Neural progenitor cell (in vitro differentiated cells): ENCODE data around the gene PITPNB. TPM values are rescaled to one million over a fixed set of nuclear protein-coding genes. Genes with fewer than 3 reads are reported as not detected.

ENCODE experiments used
- DNase-seq: peaks from one replicate; pipeline ENCODE4 v3.0.0-alpha.2; 2016; ENCODE audit warnings: low spot score
- H2AFZ ChIP-seq: fragments of 200-600 bp; sonication (generic); replicated peaks from 2 replicates; pipeline ENCODE4 v1.6.1; 2016; ENCODE audit warnings: antibody characterized with exemption
- H3F3A ChIP-seq: fragments of 200-600 bp; sonication (generic); 2 replicates; pipeline ENCODE4 v1.6.1; 2016; ENCODE audit warnings: antibody characterized with exemption, low read depth
- H3K27ac ChIP-seq: fragments of 200-600 bp; sonication (generic); 2 replicates; pipeline ENCODE4 v1.5.1; 2016; ENCODE audit warnings: mild to moderate bottlenecking
- H3K27me3 ChIP-seq: fragments of 200-600 bp; sonication (generic); 2 replicates; pipeline ENCODE4 v1.6.1; 2016; ENCODE audit warnings: mild to moderate bottlenecking, moderate library complexity
- H3K36me3 ChIP-seq: fragments of 200-600 bp; sonication (generic); 2 replicates; pipeline ENCODE4 v1.5.1; 2016
- H3K4me1 ChIP-seq: fragments of 200-600 bp; sonication (generic); 2 replicates; pipeline ENCODE4 v1.6.1; 2016; ENCODE audit warnings: mixed run types
- H3K4me2 ChIP-seq: fragments of 200-600 bp; sonication (generic); 2 replicates; pipeline ENCODE4 v1.6.1; 2016
- H3K4me3 ChIP-seq: fragments of 200-600 bp; sonication (generic); 2 replicates; pipeline ENCODE4 v1.5.1; 2016
- H3K79me2 ChIP-seq: fragments of 200-600 bp; sonication (generic); 2 replicates; pipeline ENCODE4 v1.6.1; 2016; ENCODE audit warnings: low read depth
- H3K9ac ChIP-seq: fragments of 200-600 bp; sonication (generic); 2 replicates; pipeline ENCODE4 v1.6.1; 2016
- H3K9me3 ChIP-seq: fragments of 200-600 bp; sonication (generic); 2 replicates; pipeline ENCODE4 v1.5.1; 2016; ENCODE audit warnings: low read depth
- H4K20me1 ChIP-seq: fragments of 200-600 bp; sonication (generic); 2 replicates; pipeline ENCODE4 v1.6.1; 2016; ENCODE audit warnings: low read depth
- H3K27ac Mint-ChIP-seq: 3 replicates; pipeline ENCODE4 v1.8.0; 2021; ENCODE audit warnings: mixed read lengths
- H3K27me3 Mint-ChIP-seq: 2 replicates; pipeline ENCODE4 v1.8.0; 2022; ENCODE audit warnings: low read depth, mild to moderate bottlenecking, inconsistent platforms, moderate library complexity, mixed read lengths; ENCODE audit not compliant: insufficient read depth
- H3K36me3 Mint-ChIP-seq: 3 replicates; pipeline ENCODE4 v1.8.0; 2021; ENCODE audit warnings: mixed read lengths
- H3K4me1 Mint-ChIP-seq: 3 replicates; pipeline ENCODE4 v1.8.0; 2021; ENCODE audit warnings: mixed read lengths
- H3K4me3 Mint-ChIP-seq: 3 replicates; pipeline ENCODE4 v1.8.0; 2021; ENCODE audit warnings: mild to moderate bottlenecking, moderate library complexity, mixed read lengths
- H3K9me3 Mint-ChIP-seq: 3 replicates; pipeline ENCODE4 v1.8.0; 2020; ENCODE audit warnings: mixed read lengths
- EZH2 ChIP-seq: fragments of 200-600 bp; sonication (generic); IDR thresholded peaks from 2 replicates; pipeline ENCODE4 v1.6.1; 2017; ENCODE audit warnings: antibody characterized with exemption, mild to moderate bottlenecking, moderate library complexity
- EZH2phosphoT487 ChIP-seq: fragments of 200-600 bp; sonication (generic); IDR thresholded peaks from 2 replicates; pipeline ENCODE4 v1.6.1; 2017; ENCODE audit warnings: antibody characterized with exemption
- total RNA-seq: library from RNA; depleted of rRNA; stranded (reverse); fragments of >200 nt; gene quantifications from 2 replicates; pipeline ENCODE4 v1.2.3, GENCODE V29; 2015; ENCODE audit warnings: low replicate concordance
- TF ChIP-seq, protein P1 (sequence below): fragments of 200-600 bp; sonication (generic); IDR thresholded peaks from 2 replicates; pipeline ENCODE4 v1.5.1; 2017; ENCODE audit warnings: antibody characterized with exemption, mild to moderate bottlenecking

PITPNB gene
- total RNA-seq, 1 donor from 2014 or later: 32.5 TPM

DNA sequence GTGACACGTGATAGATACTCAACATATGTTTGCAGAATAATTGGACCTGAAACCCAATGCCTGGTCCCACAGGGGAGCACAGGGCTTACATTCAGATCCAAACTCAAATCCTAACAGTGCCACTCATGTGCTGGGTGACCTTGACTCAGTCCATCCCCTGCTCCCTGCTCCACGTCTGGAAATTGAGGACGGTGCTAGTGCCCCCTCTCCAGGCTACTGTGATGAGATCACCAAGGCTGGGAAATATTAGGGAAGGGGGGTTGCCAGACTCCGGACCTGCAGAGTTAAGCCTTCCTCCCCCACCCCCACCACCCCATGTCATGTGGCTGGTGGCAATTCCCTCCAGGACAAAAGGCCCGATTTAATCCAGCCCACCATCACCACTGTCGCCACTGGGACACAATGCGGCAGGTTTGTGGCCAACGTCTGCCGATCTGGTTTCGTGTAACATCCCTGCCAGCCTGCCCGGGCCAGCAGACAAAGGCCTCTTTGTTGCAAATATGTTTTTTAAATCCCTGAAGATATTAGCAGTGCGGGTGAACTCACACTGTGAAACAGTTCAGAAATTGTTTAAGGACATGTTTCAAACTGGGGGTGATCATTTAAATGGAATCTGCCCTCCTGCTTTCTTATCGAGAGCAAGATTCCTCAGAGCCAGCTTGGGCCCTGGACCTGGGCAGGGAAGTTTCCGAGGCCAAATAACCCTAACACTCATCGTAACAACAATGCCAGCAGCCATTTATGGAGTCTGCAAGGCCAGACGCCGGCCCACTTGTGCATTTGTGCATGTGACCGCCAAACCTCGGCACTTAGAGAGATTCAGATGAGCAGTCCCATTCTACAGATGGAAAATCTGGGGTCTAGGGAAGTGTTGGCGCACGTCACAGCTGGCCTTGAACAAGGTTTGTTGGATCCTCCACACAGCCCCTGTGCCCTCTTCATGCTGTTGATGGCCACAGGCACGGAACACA is 97.9 kb downstream of the PITPNB start:
- Histone ChIP-seq H2AFZ (peak overlapping the region; percentile 51), H3K4me1 (peaks cover 8% of the 10 kb centered on the region), H3K4me2 (peak overlapping the region; percentile 18), H3F3A (peaks cover 2% of the 10 kb centered on the region), H3K79me2 (no peaks in the 10 kb centered on the region), H4K20me1 (no peaks in the 10 kb centered on the region), H3K36me3 (no peaks in the 10 kb centered on the region), H3K9me3 (no peaks in the 10 kb centered on the region), H3K9ac (no peak overlapping the region), H3K27me3 (no peaks in the 10 kb centered on the region), H3K4me3 (no peak overlapping the region), H3K27ac (no peak overlapping the region)
- Mint-ChIP-seq H3K4me1 (peaks cover 19% of the 10 kb centered on the region), H3K4me3 (no peak overlapping the region), H3K27me3 (peaks cover 13% of the 10 kb centered on the region), H3K27ac (peak overlapping the region; percentile 88), H3K36me3 (no peaks in the 10 kb centered on the region), H3K9me3 (peaks cover 10% of the 10 kb centered on the region)
- DNase-seq: peak; percentile 57
- TF ChIP-seq EZH2 (no peak), EZH2phosphoT487 (no peak)
- TF ChIP-seq, protein P1, sequence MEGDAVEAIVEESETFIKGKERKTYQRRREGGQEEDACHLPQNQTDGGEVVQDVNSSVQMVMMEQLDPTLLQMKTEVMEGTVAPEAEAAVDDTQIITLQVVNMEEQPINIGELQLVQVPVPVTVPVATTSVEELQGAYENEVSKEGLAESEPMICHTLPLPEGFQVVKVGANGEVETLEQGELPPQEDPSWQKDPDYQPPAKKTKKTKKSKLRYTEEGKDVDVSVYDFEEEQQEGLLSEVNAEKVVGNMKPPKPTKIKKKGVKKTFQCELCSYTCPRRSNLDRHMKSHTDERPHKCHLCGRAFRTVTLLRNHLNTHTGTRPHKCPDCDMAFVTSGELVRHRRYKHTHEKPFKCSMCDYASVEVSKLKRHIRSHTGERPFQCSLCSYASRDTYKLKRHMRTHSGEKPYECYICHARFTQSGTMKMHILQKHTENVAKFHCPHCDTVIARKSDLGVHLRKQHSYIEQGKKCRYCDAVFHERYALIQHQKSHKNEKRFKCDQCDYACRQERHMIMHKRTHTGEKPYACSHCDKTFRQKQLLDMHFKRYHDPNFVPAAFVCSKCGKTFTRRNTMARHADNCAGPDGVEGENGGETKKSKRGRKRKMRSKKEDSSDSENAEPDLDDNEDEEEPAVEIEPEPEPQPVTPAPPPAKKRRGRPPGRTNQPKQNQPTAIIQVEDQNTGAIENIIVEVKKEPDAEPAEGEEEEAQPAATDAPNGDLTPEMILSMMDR: peak; percentile 17

DNA sequence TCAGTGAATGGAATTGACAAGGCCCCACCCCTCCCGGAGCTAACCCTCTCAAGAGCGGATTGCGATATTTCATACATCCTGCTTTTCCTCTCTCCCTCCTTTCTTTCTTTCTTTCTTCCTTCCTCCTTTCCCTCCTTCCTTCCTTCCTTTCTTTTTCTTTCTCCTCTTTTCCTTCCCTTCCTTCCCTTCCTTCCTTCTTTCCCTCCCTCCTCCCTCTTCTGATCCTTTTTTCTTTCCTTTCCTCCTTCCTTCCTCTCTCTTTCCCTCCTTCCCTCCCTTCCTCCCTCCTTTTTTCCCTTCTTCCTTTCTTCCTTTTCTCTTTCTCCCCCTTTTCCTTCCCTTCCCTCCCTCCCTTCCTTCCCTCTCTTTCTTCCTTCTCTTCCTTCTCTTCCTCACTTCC is 102.5 kb downstream of the PITPNB start:
- Mint-ChIP-seq H3K4me3 (no peak overlapping the region), H3K9me3 (peaks cover 3% of the 10 kb centered on the region), H3K4me1 (peaks cover 23% of the 10 kb centered on the region)

DNA sequence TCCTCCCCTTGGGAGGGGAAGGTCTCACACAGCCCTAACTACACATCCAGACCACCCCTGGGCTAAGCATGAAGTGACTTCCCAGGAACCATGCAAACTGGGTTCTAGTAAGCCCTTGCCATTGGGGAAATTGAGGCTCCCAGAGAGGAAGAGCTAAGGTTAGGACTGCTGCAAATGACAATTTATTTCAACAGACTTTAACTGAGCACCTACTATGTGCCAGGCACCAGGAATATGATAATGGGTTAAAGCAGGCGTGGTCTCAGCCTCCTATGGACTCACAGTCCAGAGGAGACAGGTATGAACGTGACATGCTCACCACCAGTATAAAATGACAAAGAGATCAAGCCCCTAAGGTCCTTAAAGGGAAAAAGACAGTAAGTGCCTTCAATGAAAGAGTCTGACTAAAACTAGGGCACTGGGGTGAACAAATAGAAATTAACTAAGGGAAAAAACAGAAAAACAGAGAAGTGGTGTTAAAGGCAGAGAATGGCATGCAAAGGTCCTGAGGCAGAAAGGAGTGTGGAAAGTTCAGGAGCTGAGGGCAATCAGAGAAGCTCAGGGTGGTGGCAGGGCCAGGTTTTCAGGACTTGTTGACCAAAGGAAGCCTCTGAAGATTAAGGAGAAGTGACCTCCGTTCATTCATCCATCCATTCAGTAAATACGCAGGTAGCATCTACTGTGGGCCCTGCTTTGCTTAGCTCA is 103.1 kb downstream of the PITPNB start:
- H3K79me2 ChIP-seq: no peaks in the 10 kb centered on the region
- Mint-ChIP-seq H3K4me3 (no peak overlapping the region), H3K27me3 (peaks cover 24% of the 10 kb centered on the region), H3K36me3 (no peaks in the 10 kb centered on the region), H3K27ac (no peak overlapping the region), H3K9me3 (peaks cover 3% of the 10 kb centered on the region), H3K4me1 (peaks cover 23% of the 10 kb centered on the region)
- H3K27me3 ChIP-seq: no peaks in the 10 kb centered on the region
- peaks cover 11% of the 10 kb centered on the region for H3F3A ChIP-seq
- H3K4me1 ChIP-seq: peaks cover 5% of the 10 kb centered on the region
- DNase-seq: no peak
- no peaks in the 10 kb centered on the region for H4K20me1 ChIP-seq
- H3K27ac ChIP-seq: no peak overlapping the region
- H3K9me3 ChIP-seq: no peaks in the 10 kb centered on the region
- H2AFZ ChIP-seq: no peak overlapping the region
- H3K9ac ChIP-seq: no peak overlapping the region
- no peaks in the 10 kb centered on the region for H3K36me3 ChIP-seq
- H3K4me3 ChIP-seq: no peak overlapping the region
- no peak for TF ChIP-seq EZH2
- TF ChIP-seq EZH2phosphoT487: no peak
- TF ChIP-seq, protein P1: no peak
- no peak overlapping the region for H3K4me2 ChIP-seq

More for the DNA sequence above, 102.5 kb downstream of the PITPNB start:
- no peaks in the 10 kb centered on the region for H4K20me1 ChIP-seq
- no peak for DNase-seq
- H2AFZ ChIP-seq: no peak overlapping the region
- H3K9ac ChIP-seq: no peak overlapping the region
- Mint-ChIP-seq H3K27me3 (peaks cover 22% of the 10 kb centered on the region), H3K36me3 (no peaks in the 10 kb centered on the region), H3K27ac (no peak overlapping the region)
- no peak overlapping the region for H3K27ac ChIP-seq
- TF ChIP-seq EZH2: no peak
- H3K36me3 ChIP-seq: no peaks in the 10 kb centered on the region
- H3K79me2 ChIP-seq: no peaks in the 10 kb centered on the region
- H3F3A ChIP-seq: peaks cover 5% of the 10 kb centered on the region
- no peaks in the 10 kb centered on the region for H3K27me3 ChIP-seq
- peaks cover 8% of the 10 kb centered on the region for H3K4me1 ChIP-seq
- H3K4me3 ChIP-seq: no peak overlapping the region
- no peak overlapping the region for H3K4me2 ChIP-seq
- no peaks in the 10 kb centered on the region for H3K9me3 ChIP-seq
